Spleen (tissue), 7 donors: Measurements from ENCODE around the gene CCDC74A.

Experiments
- CTCF ChIP-seq, 11 experiments: fragments of 200-600 bp in 7 of 11; fragments of 450-650 bp in 4 of 11; sonication (generic) in 4 of 11; IDR thresholded peaks in 8 of 11; conservative IDR thresholded peaks in 3 of 11; 1 replicate in 7 of 11; 2 replicates in 4 of 11; pipeline versions ENCODE4 v1.4.0 to v1.8.0; 2016 to 2021; ENCODE audit warnings: antibody characterized with exemption in 11 of 11, inconsistent platforms in 4 of 11, mild to moderate bottlenecking in 1 of 11
- POLR2A ChIP-seq, 3 donors: fragments of 450-650 bp; IDR thresholded peaks; one replicate each; pipeline ENCODE4 v1.5.1; 2017; ENCODE audit warnings: antibody characterized with exemption in 3 of 3, mild to moderate bottlenecking in 1 of 3
- donor health status: DM: no; HTN: no; CAD: no; lungs with moderate emphysema.
- donor health status: DM: no; HTN: no; CAD: no.
- donor health status: DM: no; HTN: no; CAD: no.

GRCh38 chr2:131577812-131578211, 50.1 kb downstream of the CCDC74A start:
- no peak for TF ChIP-seq CTCF (IDR thresholded peaks at IDR 0.05 in 8 of 11, conservative IDR thresholded peaks at IDR 0.05 in 3 of 11)
- no peak for TF ChIP-seq POLR2A (IDR thresholded peaks at IDR 0.05)
